ENCODE results near the gene DDX55.

Gene DDX55

DNA sequence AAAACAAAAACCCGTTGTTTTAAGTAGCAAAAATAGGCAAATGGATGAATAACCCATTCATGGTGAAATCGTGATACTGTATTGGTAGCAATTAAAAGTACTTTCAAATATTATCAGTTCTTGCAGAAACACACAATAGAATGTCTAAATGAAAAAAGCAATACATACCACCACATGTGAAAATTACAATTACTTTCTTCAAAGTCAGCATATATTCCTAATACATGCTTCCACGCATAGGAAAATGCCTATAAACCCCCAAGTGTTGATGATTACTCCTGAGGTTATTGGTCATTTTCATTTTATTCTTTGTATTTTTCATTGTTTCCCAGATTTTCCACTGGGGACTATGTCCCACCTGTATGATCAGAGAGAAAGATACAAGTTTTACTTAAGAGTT is 15.2 kb downstream of the DDX55 start:
- DNase-seq: no peak

DNA sequence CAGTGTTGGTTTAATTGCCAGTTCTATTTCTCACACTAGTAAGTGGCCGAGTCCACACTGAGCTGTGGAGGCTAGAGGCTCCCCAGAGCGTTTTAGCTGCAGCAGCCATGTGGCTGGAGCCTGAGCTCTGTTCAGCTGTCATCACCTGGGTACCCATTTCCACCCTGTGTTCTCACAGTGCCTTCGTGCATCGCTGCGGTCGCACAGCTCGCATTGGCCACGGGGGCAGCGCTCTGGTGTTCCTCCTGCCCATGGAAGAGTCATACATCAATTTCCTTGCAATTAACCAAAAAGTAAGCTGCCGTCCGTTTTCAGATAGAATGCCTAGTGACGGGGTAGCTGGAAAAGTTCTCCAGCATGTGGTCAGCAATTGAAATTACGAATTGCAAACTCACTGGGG is 15.7 kb downstream of the DDX55 start:
- no peak for DNase-seq

DNA sequence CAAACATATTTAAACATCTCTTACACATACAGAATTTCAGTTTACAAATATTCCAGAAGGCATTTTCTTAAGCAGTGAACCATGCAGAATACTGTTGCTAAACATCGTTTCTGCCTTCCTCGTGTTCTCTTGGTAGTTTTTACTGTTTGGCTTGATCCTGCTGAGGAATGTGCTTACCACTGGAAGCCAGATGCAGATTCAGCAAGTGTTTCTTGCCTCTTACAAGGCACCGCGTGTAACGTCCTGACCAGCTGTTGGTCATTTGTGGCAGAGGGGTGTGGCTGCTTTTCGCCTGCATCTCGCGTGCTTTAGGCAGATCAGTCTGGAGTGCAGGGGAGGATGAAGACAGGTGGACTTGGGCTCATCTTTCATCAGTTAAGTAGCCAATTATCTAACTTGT is 19.2 kb downstream of the DDX55 start:
- DNase-seq: no peak

DNA sequence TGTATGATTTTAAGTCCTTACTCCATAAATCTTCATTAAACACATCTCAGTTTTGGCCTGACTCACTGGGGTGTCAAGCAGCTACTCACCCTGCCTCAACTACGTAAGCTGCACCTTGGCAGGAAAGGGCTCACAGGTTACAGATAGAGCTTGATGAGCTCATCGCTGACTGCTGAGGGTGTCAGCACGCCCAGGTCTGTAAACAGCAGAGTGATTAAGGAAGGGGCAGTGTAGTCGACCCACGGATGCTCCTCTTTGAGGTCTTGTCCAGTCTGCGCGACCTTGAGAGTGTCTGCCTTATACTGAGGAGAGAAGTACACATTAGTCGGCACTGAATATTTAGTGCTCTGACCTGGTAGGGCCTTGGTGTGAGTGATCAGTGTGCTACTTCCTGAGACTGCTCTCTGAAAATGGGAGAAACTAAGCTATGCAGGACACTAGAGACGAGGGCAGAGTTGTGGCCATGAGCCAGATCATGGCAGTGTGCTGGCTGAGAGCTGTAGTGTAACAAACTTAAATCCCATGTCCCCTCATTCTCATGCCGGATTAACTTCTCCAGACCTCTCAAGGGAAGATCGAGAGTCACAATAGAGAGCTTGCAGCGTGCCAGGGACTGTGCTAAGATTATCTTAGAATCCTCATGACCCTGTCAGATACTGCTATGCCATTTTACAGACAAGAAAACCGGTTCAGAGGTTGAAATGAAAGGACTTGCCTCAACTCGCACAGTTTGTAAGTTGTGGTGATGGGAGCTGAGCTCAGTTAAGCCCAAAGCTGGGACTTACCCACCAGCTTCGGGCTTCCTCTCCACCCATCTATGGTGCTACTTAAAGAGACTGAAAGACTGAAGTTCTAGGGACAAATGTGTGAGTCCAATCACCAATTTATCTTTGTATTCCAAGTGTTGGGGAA is 20.0 kb downstream of the DDX55 start:
- DNase-seq: no peak

DNA sequence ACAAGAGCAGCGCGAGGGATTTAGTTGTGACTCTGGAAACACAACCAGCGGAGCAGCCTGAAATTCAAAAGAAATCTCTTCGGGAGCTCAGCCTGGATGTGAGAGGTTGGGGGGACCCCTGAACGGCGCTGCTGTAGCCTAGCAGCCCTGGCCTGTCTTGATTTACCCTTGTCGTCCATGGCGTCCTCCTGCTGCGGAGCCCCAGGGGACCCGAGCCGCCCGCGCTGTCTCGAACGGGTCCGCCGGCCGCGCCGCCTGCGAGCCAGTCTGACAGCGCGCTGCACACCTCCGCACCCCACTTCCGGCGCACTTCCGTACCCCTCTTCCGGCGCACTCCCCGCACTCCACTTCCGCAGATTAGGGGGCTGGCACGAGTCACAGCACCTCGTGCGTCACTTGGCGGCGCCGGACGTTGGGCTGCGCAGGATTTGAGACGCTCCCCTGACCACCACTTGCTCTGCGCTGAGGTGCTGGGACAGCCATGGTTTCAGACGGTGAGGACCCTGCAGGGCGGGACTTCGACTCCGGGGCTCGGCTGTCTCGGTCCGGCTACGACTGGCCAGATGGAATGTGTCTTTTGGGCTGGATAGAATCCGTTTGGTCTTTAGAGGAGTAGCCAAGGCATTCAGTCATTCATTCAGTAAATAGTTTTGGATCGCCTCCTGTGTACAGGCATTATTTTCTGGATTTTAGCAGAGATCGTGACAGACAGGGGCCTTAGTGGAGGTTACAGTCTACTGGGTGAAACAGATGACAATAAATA is 31.7 kb downstream of the DDX55 start, which contains the start of the genes EIF2B1 and GTF2H3:
Gene EIF2B1 (minus strand): TSS at position 308 of the 763 bp plus-strand sequence. CDS start 129 bp downstream, at position 179.
Gene GTF2H3 (plus strand): TSS at position 451 of the 763 bp plus-strand sequence. CDS start 31 bp downstream, at position 482.
- peak; percentile 96 for DNase-seq

DNA sequence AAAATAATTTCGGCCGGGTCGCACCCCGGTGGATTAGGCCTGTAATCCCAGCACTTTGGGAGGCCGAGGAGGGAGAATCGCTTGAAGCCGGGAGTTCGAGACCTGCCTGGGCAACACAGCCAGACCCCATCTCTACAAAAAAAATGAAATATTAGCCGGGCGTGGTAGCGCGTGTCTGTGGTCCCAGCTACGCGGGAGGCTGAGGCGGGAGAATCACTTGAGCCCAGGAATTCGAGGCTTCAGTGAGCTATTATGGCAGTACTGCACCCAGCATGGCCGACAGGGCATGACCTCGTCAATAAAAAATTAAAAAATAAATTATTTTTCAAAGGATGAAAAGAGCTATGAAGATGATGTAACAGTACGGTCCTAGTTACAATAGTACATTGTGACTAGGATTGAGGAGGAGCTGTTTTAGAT is 32.3 kb downstream of the DDX55 start:
- DNase-seq: no peak

DNA sequence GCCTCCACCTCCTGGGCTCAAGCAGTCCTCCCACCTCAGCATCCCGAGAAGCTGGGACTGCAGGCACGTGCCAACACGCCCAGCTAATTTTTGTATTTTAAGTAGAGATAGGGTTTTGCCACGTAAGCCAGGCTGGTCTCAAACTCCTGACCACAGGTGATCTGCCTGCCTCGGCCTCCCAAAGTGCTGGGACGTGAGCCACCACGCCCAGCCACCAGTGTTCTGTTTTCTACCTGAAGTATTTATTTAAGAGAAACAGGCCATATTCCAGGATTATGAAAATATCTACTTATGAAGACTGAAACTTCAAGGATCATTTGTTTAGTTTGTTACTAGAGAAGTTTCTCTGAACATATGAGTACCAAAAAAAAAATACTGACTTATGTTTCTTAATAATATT is 42.0 kb downstream of the DDX55 start:
- DNase-seq: no peak

DNA sequence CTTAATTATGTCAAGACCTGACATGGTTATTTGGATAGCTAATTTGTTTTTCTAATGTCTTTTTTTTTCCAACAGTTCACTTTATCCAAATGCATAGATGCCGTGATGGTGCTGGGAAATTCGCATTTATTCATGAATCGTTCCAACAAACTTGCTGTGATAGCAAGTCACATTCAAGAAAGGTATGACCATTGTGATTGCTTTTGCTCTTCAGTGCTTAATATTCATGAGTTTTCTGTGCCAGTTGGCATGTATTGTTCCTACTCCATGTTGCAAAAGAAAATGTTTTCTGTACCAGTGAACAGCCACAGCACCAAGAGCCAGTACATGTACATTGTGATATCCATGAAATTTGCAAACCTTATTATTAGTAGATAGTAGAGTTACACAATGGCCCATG is 43.5 kb downstream of the DDX55 start:
- DNase-seq: no peak

DNA sequence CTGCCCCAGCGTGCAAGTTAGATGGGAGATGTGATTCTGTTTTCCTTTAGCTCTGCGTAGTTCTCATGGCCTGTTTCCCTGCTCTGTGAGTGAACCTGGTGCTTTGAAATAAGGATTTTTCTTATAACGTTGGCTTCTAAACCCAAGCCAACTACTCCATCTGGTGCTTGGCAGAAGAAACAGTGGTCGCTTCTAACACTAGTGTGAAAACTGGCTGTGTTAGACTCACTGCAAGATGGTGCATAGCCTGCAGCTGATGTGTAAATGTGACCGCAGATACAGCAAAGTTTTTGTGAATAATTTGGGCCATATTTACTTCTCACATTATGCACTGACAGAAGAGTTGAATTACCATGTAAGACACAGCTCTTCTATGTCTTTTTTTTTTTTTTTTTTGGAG is 44.0 kb downstream of the DDX55 start:
- DNase-seq: no peak

DNA sequence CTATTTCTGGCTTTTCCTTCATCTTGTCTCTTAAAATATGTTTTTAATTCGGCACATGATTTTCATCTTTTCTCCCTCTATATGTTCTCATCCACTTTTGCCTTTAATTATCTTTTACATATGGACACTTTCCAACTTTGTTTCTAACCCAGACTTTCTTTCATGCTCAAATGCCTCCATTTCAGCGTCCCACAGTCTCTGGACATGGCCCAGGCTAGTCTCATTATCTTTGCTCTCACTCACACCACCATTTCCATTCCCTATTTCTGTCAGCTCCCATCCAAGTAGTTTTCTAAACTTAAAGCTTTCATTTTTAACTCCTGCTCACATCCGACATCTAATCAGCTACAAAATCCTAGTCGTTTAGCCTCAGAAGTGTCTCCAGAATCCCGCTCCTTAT is 46.5 kb downstream of the DDX55 start:
- DNase-seq: no peak

DNA sequence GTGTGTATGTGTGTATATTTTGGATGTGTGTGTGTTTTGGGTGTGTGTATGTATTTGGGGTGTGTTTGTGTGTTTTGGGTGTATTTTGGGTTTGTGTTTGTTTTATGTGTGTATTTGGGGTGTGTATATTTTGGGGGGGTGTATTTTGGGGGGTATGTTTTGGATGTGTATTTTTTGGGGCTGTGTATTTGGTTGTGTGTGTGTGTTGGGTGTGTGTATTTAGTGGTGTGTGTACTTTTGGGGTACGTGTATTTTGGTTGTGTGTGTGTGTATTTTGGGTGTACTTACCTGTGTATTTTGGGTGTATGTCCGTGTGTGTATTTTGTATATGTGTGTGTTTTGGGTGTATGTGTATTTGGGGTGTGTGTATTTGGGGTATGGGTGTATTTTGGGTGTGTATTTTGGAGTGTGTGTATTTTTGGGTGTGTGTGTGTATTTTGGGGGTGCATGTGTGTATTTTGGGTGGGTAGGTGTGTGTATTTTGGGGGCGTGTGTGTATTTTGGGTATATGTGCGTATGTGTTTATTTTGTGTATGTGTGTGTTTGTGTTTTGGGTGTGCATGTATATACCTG is 52.3 kb downstream of the DDX55 start:
- no peak for DNase-seq

DNA sequence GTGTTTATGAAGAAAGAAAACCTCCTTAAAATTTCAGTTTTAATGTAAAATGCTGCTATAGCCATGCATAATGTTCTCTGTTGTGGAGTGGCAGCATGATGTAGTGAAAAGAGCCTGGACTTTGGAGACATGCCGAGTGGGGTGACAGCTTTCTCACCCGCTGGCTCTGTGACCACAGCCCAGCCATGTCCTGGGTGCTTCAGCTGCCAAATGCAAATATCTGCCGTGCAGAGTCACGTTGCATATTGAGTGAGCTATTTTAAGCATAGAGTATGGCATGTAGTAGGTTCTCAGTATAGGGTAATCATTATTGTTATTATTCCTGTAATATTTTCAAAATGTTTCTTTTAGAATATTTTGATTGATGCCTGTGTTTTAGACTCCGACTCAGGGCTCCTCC is 53.5 kb downstream of the DDX55 start:
- DNase-seq: no peak

DNA sequence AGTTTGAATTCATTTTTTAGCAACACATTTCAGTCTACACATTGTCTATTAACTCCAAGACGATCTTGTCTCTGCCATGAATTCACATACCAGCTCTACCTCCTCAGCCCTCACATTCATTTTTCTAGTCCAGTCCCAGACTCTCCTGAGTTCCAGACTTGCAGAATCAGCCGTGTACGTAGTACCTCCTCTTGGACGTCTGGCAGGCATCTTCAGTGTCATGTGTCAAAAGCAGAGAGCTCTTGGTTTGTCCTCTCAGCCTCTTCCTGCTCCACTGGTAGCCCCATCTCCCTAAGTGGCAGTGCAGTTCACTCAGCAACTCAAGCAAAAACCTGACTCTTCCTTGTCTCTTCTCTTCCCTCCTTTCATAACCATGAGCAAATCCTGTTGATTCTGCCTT is 54.5 kb downstream of the DDX55 start:
- DNase-seq: no peak

DNA sequence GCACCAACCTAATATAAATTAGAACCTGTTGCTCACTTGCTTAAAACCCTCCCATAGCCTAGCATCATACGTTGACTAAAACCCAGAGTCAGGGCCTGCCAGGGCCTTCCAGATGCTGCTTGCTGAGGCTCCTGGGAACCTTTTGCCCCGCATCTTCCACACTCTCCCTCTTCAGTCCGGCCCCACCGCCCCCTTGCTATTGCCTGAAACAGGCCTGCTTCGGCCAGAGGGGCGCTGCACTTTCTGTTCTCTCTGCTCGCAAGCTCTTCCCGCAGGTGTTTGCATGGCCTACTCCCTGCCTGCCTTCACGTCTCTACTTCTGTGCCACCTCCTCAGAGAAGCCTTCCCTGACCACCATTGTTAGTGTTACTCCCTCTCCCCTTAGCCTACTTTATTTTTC is 55.3 kb downstream of the DDX55 start:
- no peak for DNase-seq

DNA sequence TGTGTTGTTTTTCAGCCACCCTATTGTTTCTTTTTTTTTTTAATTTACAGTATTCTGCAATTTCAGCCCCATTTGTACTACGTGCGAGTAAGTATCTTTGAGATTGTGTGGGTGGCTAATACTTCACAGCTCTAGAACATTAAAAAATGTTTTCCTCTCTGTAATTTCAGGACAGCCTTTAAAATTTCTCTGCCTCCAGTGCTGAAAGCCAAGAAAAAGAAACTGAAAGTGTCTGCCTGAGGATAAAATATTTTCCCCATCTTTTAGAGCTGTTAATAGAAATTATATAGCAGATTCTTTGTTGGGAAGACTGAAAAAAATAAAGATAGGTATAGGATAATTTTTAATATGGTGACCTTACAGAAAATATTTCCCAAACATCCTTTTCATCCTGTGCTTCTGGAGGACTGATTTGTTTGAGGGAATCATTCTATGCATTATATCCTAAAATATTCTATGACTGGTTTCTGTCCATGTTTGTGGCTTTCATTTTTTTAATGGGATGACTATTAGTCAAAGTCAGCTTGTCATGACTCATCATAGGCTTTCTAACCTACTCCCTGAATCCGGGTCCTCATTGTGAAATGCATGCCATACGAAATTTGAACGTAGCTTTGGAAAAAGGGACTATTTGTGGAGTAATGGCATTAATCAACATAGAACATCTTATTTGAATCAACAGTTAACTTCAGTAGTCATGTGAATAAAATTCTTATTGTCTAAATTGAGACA is 58.3 kb downstream of the DDX55 start:
- no peak for DNase-seq

DNA sequence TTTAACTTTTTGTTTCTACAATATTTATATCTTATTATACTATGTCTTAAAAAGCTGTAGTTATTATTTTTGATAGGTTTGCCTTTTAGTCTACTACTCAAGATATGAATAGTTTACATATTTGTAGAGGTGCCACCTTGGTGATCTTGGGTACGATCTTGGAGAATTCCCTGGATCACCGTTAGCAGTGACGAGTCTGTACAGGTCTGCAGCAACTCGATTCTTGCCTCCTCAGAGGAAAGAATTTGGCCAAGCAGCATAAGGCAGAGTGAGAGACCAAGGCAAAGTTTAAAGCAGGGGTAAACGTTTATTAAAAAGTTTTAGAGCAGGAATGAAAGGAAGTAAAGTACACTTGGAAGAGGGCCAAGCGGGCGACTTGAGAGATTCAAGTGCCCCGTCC is 65.9 kb downstream of the DDX55 start:
- no peak for DNase-seq

All from CD4-positive, alpha-beta T cell treated with Interleukin-21 for 1 hour (primary cell).